ENCODE measurements around the gene STK31. TPM values are rescaled to one million over a fixed set of nuclear protein-coding genes. Genes with fewer than 3 reads are reported as not detected.

The STK31 gene
- total and polyA plus RNA-seq, 10 of the 15 experiments (the other 5 are each of a cell fraction or from before 2014, with no cell fraction given): 0.08 to 0.49 (median 0.17) TPM; not detected in 1

DNA sequence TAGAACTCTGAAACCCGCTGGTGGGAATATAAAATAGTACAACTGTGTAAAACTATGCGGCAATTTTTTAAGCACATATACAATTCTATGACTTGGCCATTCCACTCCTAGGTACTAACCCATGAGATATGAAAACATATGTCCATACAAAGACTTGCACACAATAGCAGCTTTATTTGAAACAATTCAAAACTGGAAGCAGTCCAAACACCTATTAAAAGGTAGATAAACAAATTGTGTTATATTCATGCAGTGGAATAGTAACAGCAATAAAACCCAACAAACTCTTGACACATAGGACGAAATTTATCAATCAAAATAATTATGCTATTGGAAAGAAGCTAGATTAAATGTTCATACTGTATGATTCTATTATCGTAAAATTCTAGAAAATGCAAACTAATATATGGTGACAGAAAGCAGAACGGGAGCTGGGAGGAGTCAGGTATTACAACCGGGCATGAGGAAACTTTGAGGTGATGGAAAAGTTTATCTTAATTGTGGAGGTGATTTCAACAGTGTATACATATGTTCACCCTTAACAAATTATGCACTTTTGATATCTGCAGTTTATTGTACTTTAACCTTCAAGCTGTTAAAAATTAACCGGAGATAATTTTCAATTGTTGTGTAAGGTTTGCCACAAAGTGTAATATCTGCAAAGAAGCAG, 803 bp upstream of the STK31 start:
- H3K4me3 ChIP-seq: no peak overlapping the region
- intact Hi-C loops (cut with micrococcal nuclease; ENCODE audit: unreplicated experiment): no loop called here
- RAD21 ChIA-PET (ENCODE audit: unreplicated experiment): interaction anchor here (0.9 to 7.4 kb wide), 8 partner anchors 8 to 351 kb away, joined by 3 to 129 read pairs (median 3); no protein-coding TSS in a partner anchor
- no peak overlapping the region for H3K4me2 ChIP-seq (ENCODE audit: control insufficient read depth, insufficient read depth)
- no peak for DNase-seq (ENCODE audit: low read depth, low spot score)
- POLR2A ChIA-PET: no interaction called here
- in situ Hi-C loops (cut with MboI): loop anchor here (5.0 kb wide), 1 partner anchor 137 kb away; no protein-coding TSS in a partner anchor
- CTCF ChIA-PET: interaction anchor here (0.9 to 13.5 kb wide), 15 partner anchors 9 to 623 kb away, joined by 3 to 264 read pairs (median 4); partner anchors contain the start of gene CCDC126
- no peaks in the 10 kb centered on the region for H3K4me1 ChIP-seq (ENCODE audit: control insufficient read depth, insufficient read depth, low read length)
- WGBS (ENCODE audit: insufficient coverage, insufficient replicate concordance, low lambda C conversion rate, missing lambda C conversion rate): 70% methylated on average over 7 of the region's 7 CpGs
- SMC1A ChIA-PET (ENCODE audit: uncharacterized antibody, unreplicated experiment): interaction anchor here (0.5 to 8.1 kb wide), 17 partner anchors 11 to 433 kb away, joined by 3 to 170 read pairs (median 4); no protein-coding TSS in a partner anchor
- BruUV-seq (replicated peaks): no TSS peak
- ATAC-seq: no peak
- no peaks in the 10 kb centered on the region; the same call in 2 of the 3 replicates for H3K9me3 ChIP-seq (replicated peaks; ENCODE audit: control insufficient read depth, insufficient read depth, low read length)
- no peaks in the 10 kb centered on the region for H3K79me2 ChIP-seq (ENCODE audit: control insufficient read depth, insufficient read depth, low read length)
- H3K9ac ChIP-seq (ENCODE audit: control insufficient read depth, insufficient read depth, low read length): no peak overlapping the region
- H4K20me1 ChIP-seq (ENCODE audit: control insufficient read depth, insufficient read depth): no peaks in the 10 kb centered on the region
- no peak overlapping the region for H3K27ac ChIP-seq (ENCODE audit: control insufficient read depth, insufficient read depth)
- no peak for FAIRE-seq
- H2AFZ ChIP-seq (ENCODE audit: control insufficient read depth, low read depth, low read length): no peak overlapping the region
- TF ChIP-seq CBX5 (IDR thresholded peaks at IDR 0.05; ENCODE audit: low read depth): no peak
- TF ChIP-seq, protein P1, sequence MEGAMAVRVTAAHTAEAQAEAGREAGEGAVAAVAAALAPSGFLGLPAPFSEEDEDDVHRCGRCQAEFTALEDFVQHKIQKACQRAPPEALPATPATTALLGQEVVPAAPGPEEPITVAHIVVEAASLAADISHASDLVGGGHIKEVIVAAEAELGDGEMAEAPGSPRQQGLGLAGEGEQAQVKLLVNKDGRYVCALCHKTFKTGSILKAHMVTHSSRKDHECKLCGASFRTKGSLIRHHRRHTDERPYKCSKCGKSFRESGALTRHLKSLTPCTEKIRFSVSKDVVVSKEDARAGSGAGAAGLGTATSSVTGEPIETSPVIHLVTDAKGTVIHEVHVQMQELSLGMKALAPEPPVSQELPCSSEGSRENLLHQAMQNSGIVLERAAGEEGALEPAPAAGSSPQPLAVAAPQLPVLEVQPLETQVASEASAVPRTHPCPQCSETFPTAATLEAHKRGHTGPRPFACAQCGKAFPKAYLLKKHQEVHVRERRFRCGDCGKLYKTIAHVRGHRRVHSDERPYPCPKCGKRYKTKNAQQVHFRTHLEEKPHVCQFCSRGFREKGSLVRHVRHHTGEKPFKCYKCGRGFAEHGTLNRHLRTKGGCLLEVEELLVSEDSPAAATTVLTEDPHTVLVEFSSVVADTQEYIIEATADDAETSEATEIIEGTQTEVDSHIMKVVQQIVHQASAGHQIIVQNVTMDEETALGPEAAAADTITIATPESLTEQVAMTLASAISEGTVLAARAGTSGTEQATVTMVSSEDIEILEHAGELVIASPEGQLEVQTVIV (IDR thresholded peaks at IDR 0.05; ENCODE audit: borderline replicate concordance, partially characterized antibody): no peak
- no peak for TF ChIP-seq EP300 (IDR thresholded peaks at IDR 0.05; ENCODE audit: borderline replicate concordance in 1 of 2, control insufficient read depth in 1 of 2, low read depth in 2 of 2, low read length in 2 of 2)
- no peak for TF ChIP-seq CREB1 (IDR thresholded peaks at IDR 0.05; ENCODE audit: low read depth)
- no peak for TF ChIP-seq ZNF24 (IDR thresholded peaks at IDR 0.05)
- no peak for TF ChIP-seq STAT3 (IDR thresholded peaks at IDR 0.05; ENCODE audit: low read depth, low read length)
- no peak for TF ChIP-seq HCFC1 (IDR thresholded peaks at IDR 0.05; ENCODE audit: low read length)
- no peak for TF ChIP-seq SRF (IDR thresholded peaks at IDR 0.05; ENCODE audit: low read depth in 2 of 2, low read length in 2 of 2)
- TF ChIP-seq RCOR1 (conservative IDR thresholded peaks at IDR 0.05; ENCODE audit: low read depth, low read length): no peak
- TF ChIP-seq, protein P2, sequence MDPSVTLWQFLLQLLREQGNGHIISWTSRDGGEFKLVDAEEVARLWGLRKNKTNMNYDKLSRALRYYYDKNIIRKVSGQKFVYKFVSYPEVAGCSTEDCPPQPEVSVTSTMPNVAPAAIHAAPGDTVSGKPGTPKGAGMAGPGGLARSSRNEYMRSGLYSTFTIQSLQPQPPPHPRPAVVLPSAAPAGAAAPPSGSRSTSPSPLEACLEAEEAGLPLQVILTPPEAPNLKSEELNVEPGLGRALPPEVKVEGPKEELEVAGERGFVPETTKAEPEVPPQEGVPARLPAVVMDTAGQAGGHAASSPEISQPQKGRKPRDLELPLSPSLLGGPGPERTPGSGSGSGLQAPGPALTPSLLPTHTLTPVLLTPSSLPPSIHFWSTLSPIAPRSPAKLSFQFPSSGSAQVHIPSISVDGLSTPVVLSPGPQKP (IDR thresholded peaks at IDR 0.05; ENCODE audit: low read depth, low read length): no peak
- no peak for TF ChIP-seq E2F8 (IDR thresholded peaks at IDR 0.05; ENCODE audit: low read depth, partially characterized antibody)
- TF ChIP-seq CEBPB (IDR thresholded peaks at IDR 0.05; ENCODE audit: borderline replicate concordance in 1 of 2, low read depth in 2 of 2, low read length in 2 of 2): no peak
- TF ChIP-seq MYC (IDR thresholded peaks at IDR 0.05; ENCODE audit: insufficient read depth, insufficient read length, insufficient replicate concordance, low read length, severe bottlenecking): no peak
- peaks cover under 1 to 2% of the 10 kb centered on the region in 2 experiments; a peak in 3 of 4 replicates for H3K36me3 ChIP-seq (ENCODE audit: control insufficient read depth in 2 of 2, insufficient read depth in 2 of 2, low read length in 1 of 2)
- H3K27me3 ChIP-seq (replicated peaks in 1 of 2; ENCODE audit: control insufficient read depth in 2 of 2, insufficient read depth in 2 of 2, low read length in 1 of 2): no peaks in the 10 kb centered on the region

Data from GM12878 (cell line).